HG03135 (cell line): Measurements from ENCODE around the gene ATXN7.

Experiments used
- ATAC-seq: cut with Tn5 transposase; IDR thresholded peaks from one replicate; pipeline ENCODE4 v1.9.1; 2021; ENCODE audit warnings: mild to moderate bottlenecking, moderate library complexity; ENCODE audit not compliant: unreplicated experiment

ATXN7 gene

DNA sequence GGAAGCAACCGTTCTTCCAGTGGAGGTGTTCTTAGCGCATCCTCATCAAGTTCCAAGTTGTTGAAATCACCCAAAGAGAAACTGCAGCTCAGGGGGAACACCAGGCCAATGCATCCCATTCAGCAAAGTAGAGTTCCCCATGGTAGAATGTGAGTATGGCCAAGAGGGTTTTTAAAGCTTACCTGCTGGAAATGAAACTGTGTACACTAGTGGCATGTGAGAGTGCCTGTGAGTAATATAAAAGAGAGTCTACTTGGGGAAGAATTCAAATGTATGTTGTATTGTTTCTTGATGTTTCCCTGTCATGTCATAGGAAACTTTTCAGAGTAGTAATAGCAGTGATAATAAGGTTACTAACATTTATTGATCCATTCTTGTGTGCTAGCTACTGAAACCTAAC lies 116.4 kb downstream of the ATXN7 start:
- ATAC-seq: no peak

DNA sequence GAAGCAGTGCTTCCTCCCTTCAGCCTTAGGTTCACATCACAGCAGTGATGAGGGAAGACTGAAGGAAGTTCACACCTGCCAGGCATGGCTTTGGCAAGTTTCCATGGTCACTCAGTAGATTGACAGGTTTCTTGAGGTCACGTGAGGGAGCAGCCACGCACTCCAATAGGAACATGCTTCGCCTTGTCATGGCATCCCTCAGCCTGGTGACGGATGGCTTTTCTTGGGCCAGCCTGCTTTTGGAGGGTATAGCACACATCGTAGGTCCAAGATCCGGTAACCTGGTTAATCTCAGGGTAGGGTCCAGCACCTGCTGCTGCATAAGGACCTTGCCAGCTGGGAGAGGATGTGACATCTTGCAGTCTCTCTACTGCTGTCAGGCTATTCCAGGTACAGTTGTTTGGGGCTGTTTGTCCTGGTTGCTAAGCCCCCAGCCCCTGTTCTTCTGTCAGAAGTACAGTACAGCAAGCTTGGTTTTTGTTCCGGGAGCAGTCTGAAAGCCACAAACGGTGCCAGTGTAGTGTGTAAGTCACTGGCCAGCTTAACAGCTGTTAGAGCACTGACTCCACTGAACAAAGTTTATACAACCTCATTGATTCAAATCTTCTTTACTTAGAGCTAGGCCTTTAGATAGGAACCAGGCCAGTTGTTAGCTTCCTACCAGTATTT lies 117.3 kb downstream of the ATXN7 start:
- no peak for ATAC-seq

DNA sequence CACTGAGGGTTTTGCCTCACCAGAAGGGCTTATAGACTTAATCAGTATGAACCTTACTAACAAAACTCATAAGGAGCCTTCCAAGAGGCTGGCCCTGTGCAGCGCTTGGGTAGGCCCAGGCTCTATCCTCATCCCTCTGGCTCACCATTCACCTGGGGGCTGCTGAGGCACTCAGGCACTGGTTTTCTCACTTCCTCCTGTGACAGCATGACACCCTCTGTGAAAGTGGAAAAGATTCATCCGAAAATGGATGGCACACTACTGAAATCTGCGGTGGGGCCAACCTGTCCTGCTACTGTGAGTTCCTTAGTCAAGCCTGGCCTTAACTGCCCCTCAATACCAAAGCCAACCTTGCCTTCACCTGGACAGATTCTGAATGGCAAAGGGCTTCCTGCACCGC lies 118.3 kb downstream of the ATXN7 start:
- no peak for ATAC-seq

DNA sequence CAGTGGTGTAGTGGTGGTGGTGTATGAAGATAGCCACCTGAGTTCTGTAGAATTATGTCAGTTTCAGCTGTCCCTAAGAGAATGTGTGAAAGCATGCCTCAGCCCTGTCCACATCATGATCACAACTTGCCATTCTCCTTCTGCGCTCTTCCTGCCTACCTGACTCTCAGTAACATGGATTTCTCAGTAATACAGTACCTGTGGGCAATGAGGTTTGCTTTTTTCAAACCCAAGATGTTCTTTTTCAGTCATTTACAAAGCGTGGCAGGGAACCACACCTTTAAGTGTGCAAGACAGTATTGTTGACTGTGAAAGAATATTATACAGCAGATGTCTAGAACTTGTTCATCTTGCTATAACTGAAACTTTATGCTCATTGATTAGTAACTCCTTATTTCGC lies 120.7 kb downstream of the ATXN7 start:
- no peak for ATAC-seq

DNA sequence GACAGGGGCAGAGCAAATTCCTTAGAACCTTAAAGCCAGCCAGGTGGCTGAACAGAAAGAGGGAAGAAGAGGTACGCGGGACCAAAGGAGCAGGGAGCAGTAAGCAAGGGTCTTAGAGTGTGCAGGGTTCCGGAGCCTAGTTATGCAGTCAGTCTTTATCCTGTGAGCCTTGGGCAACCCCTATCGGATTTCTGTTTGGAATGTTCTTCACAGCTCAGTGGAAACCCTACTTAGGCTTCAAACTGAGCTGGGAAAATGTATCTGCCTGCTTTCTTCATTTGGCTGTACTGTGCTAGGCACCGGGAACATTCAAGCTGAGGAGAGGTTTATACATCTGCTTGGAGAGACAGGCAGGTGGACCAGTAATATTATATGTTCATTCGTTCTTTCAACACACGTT lies 122.5 kb downstream of the ATXN7 start:
- no peak for ATAC-seq

DNA sequence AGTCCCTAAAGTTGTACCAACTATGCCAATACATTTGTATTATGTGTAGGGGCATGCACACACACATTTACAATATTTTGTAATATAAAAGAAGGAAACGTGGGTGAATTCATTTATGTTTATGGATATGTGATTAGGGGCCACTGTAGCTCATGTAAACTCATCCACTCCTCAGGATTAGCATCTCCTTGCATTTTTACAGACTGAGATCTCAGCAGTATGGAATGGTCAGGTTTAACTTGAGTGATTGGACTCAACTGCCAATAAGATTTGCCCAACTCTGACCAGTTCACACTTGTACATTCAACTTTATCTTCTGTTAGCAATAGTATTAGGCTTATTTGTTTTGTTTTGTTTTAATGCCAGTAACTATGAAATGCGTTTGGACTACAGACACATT lies 123.2 kb downstream of the ATXN7 start:
- ATAC-seq: no peak

DNA sequence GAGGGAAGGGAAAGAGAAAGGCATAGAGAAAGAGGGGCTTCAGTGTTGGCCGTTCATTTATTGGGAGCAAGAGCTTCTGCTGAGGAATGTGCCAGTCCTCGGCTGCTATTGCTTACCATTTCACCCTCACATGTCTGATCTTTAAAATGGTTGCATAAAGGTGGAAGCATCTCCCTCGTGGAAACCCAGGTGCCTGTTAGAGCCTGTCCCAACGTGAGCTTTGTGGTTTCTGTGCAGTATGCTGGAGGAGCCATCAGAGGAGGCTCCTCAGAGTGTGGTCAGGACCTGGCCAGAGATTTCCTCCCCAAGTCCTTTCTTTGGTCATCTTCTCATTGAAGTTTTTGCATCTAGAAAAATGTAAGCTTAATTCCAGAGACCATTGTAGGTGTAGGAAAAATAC lies 125.3 kb downstream of the ATXN7 start:
- no peak for ATAC-seq

DNA sequence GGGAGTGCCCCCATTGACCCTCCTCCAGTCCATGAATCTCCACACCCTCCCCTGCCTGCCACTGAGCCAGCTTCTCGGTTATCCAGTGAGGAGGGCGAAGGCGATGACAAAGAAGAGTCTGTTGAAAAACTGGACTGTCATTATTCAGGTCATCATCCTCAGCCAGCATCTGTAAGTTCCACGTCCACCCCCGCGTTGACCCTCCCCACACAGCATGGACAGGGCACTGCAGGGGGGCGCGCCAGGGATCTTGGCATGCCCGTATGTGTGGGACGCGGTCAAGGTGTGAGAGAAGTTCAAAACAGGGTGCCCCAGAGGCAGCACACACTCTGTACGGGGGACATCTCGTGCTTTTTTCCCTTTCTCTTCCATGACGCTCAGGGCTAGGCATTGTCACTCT lies 126.5 kb downstream of the ATXN7 start:
- no peak for ATAC-seq

DNA sequence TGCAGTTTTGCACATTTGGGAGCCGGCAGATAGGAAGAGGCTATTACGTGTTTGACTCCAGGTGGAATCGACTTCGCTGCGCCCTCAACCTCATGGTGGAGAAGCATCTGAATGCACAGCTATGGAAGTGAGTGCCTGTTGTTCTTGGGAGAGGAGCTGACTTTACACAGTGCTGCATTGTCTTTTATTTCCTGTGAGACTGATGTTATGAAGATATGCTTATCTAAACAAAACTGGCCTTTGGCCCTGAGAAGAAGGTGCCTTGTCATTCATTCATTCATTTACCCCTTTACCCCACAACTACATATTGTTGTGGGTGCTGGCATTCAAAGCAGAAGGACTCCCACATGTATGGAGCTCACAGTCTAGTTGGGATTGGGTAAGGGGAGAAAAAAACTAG lies 127.1 kb downstream of the ATXN7 start:
- no peak for ATAC-seq

DNA sequence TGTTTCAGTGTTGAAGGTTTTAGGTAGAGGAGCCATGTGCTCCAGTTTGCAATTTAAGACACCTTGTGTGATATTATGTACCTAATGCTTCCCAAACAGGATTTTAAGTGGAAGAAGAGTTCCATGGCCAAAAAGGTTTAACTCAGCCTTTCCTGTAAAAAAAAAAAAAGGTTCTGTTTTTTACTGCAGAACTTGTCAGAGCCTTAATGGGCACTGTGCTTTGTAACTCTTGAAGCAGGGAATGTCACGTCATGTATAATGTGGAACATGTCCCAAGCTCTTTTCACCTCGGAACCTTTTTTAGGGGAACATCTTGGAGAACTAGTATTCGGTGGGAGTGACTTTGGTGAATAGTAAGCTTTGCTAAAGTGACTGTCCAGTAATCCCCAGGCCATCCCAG lies 128.0 kb downstream of the ATXN7 start:
- ATAC-seq: no peak

DNA sequence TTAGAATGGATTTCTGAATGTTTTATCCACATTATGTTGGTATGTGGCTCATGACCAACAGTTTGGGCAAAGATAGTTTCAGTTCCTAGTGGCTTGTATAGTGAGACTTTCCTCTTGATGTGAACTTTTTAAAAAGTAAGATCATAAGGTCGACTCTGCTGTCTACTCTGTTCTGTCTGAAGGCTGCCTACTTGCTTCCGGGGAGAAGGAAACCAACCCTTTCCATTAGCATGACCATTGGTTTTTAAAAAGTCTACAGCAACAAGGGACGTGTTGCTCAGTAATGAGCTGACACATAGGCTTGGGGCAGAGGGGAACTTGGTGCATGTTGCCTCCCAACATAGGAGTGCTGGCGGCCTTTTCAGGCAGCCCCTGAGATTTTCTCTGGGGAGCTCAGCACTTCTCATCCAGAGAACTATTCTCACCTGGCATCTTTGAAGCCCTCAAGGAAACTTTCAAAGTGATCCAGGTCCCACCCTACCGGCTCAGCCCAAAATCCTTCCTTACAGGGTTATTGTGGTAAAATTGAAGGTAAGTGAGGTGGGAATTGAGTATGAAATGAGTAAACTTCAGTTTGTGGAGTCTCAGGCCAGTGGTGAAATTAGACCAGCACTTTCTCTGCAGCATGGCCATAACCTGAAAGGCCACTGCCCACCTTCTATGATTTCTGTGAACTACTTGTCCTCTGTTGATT lies 129.0 kb downstream of the ATXN7 start:
- no peak for ATAC-seq

DNA sequence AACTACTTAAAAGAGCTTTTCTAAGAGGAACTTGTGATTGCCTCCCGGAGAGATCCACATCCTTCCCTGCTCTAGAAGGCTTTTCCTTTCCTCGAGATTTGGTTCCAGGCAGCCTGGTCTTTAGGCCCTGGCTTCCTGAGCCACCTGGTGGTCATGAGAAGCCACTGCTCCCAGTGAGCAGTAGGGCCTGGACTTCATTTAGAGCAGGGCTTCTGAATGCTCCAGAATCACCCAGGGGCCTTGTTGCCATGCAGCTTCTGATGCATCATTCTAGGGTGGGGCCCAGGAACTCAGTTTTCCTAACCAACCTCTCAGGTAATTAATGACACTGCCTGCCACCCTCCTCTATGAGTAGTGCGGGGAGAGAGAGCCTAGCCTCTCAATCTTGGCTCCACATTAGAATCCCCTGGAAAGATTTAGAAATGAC lies 130.0 kb downstream of the ATXN7 start:
- peak; percentile 75 for ATAC-seq

DNA sequence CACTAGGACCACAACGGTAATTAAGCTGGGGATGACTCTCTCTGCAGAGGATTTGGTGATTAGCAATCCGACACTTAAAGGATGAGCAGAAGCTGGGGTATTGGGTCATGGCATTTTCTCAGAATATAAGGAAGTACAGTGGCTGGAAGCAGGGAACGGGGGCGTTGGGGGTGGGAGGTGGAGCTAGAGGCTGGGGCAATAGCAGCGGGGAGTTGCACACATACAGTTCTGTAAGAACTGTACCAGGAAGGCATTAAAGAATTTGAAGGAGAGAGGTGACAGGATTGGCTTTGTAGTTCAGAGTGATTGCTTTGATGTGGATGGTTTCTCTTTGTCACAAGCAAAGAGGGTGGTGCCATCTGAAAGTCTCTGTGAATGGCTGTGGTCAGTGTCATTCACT lies 131.4 kb downstream of the ATXN7 start:
- no peak for ATAC-seq

DNA sequence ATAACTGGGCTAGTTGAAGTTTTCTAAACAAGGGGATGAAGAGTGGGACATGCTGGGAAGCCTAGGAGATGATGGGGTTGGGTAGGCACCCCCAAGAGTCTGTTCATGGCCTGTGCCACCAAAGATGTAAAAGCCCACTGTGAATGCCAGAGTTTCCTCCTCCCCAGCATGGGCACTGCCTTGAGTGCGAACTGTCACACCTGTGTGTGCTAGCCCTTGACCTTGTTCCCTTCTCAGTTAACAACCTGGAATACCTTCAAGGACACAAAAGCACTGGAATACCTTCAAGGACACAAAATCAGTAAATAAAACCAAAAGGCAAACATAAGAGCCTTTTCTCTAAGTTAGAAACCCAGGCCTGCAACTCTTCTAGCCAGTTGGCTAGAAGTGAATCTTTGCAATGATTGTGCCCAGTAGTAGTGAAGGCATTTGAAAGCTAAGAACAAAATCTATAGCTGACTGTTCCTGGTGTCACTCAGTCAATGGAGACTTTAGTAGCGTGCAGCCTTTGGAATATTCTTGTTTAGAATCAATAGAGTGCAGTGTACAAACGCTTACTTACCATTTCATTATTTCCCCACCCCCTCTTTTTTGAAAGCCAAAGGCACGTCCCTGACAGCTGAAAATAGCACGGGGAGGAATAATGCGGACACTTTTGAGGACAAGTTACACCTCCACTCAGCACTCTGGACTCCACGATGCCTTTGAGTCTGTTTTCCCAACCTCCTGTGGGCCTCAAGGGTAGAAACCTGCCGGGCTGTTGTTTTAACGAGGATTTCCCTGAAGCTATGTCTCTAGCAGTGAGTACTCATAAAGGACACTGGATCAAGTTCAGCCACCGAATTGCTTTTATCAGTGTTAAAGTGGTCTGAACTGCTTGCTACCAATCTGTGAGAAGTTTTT lies 135.4 kb downstream of the ATXN7 start:
- ATAC-seq: no peak

DNA sequence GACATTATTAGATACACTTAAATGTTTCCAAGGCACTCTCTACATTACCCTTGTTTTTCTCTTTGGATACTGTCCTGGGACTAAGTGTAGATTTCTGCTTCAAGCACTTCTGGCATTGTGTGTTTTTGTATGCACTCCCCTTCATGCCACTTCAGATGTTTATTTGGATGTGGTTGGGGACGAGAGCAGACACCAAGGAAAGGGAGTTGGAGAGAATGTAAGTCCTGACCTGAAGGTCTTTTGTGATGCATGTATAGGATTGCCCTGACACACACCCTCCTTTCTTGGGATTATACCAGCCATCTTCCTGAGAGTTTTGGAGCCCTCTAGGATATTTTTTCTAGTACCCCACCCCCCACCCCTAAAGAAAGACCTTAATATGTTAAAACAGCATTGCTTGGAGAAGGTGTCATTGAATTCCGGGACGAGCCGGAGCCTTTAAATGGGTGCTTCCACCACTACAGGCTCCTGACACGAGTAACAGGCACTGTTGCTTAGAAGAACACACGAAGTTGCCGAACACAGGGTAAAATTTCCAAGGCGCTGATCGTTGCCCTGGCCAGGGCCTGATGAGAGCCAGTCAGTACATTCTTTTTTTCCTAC lies 136.9 kb downstream of the ATXN7 start:
- no peak for ATAC-seq

DNA sequence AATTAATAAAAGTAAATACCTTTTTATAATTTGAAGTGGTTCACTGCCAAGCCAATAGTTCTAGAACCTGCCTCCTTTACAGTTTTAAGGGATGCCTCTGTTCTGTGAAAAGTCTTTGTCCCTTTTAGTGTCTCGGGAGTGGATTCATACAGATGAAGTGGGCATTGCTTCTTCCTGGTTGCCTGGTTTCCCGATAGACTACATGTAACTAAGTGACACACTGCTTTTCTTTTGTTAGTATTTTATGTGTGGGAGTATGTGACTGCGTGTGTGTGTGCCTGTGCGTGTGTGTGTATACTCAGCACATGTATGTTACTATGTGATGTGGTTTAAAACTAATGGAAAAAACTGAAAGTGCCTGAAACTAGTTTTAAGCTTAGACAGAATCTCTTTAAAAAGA lies 138.6 kb downstream of the ATXN7 start:
- no peak for ATAC-seq

DNA sequence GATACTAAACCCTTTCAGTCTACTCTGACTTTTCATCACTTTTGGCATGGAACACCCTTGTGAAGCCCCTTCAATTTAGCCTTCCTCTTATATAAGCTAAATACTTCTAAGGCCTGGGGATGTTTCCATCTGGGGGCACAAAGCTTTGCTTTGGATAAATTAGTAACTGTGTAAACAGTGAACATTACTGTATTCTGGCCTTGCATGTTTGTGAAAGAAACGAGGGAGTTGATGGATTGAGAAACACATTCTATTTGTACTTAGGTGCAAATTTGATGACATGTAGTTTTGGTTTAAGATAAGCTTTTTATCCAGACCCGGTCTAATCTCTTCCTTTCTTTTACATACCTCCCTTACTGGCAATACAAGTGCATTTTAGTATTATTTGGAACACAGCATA lies 139.9 kb downstream of the ATXN7 start:
- ATAC-seq: no peak

DNA sequence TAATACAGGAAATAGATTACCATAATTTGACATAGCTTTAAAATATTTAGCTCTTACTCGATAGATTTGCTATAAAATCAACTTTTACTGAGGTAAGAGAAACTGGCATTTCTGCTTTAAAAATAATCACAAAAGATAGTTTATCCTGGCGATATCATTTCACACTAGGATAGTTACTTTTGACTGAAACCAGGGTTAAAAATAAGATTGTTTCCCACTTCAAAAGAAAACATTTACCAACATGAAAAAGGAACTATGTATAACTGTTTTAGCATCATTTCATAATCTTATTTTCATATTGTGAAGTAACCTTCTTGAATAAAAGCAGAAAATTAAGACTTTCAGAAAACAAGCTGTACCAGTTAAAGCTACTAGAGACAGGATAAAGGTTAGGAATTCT lies 144.3 kb downstream of the ATXN7 start:
- ATAC-seq: no peak

DNA sequence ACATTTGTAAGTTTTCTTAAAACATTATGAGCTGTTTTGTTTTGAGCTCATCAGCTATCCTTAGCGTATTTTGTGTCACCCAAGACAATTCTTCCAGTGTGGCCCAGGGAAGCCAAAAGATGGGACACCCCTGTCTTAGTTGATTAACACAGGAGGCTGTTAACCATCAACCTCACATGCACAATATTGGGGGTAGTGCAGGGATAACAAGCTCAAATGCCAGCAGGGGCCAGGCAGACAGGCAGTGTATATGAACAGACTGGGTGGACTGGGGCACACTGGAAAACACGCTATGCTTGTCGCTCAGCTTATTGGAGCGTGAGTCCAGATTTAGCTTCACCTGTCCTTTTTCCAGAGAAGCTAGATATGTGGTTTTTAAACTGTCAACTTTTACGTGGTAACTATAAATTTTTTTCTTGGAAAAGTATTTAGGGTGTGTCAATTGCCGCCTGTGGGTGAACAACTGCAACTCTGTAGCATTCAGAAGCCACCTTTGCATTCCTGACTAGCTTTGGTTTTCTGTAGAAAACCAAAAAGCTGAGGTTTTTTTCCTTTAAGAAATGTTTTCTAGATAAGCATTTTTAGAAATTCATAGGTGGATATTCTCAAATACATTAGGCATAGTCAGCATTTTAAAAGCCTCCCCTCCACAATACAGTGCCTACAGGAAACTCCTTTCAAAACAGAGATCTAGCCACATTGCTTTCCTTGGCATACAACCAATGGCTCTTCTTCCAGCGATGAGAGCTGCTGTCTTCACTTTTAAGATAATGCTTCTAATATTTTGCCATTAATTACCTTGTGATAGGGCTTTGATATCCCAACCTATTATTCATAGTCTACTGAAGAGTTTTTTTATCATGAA lies 145.1 kb downstream of the ATXN7 start:
- no peak for ATAC-seq

DNA sequence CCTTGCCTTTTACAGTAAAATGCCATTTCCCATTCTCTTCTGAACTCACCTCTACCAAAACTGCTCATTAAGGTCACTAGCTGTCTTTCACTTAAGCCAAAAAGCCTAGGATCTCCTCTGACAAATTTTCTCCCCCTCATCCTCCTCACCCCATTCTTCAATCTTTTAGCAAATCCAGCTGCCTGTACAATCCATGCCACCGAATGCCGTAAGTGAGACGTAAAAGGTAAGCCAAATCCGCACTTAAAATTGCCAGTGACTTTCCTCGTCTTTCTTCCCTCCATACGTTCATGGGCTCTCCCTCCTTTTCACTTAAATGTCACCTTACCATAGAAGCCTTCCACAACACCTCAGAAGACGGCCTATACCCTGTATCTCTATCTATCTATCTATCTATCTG lies 145.9 kb downstream of the ATXN7 start:
- ATAC-seq: no peak

DNA sequence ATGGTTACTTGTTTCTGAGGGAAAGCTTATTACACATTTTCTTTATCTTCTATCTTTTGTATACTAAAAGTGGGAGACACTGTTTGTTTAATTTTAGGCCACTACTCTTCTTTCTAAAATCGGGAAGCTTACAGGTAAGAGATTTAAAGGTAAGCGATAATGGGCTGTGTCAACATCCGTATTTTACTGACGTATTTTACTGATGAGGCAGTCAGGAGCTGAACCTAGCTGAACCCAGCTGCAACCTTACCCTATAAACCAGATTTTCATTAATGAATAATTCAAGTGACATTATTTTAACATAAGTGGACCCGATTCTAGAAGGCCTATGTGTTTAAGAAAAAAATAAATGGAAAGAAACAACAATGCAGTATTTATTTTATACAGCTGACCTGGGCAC lies 146.5 kb downstream of the ATXN7 start:
- ATAC-seq: no peak
